ENCODE measurements around the gene GALK1.

The GALK1 gene

GRCh38 chr17:75776386-75777295, 11.6 kb upstream of the GALK1 start:
- TF ChIP-seq, protein P1, sequence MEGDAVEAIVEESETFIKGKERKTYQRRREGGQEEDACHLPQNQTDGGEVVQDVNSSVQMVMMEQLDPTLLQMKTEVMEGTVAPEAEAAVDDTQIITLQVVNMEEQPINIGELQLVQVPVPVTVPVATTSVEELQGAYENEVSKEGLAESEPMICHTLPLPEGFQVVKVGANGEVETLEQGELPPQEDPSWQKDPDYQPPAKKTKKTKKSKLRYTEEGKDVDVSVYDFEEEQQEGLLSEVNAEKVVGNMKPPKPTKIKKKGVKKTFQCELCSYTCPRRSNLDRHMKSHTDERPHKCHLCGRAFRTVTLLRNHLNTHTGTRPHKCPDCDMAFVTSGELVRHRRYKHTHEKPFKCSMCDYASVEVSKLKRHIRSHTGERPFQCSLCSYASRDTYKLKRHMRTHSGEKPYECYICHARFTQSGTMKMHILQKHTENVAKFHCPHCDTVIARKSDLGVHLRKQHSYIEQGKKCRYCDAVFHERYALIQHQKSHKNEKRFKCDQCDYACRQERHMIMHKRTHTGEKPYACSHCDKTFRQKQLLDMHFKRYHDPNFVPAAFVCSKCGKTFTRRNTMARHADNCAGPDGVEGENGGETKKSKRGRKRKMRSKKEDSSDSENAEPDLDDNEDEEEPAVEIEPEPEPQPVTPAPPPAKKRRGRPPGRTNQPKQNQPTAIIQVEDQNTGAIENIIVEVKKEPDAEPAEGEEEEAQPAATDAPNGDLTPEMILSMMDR (IDR thresholded peaks at IDR 0.05; ENCODE audit: insufficient read depth, low read length, poor library complexity, severe bottlenecking), result no peak
- no peak for TF ChIP-seq EZH2phosphoT487 (conservative IDR thresholded peaks at IDR 0.05; ENCODE audit: low read length)

DNA sequence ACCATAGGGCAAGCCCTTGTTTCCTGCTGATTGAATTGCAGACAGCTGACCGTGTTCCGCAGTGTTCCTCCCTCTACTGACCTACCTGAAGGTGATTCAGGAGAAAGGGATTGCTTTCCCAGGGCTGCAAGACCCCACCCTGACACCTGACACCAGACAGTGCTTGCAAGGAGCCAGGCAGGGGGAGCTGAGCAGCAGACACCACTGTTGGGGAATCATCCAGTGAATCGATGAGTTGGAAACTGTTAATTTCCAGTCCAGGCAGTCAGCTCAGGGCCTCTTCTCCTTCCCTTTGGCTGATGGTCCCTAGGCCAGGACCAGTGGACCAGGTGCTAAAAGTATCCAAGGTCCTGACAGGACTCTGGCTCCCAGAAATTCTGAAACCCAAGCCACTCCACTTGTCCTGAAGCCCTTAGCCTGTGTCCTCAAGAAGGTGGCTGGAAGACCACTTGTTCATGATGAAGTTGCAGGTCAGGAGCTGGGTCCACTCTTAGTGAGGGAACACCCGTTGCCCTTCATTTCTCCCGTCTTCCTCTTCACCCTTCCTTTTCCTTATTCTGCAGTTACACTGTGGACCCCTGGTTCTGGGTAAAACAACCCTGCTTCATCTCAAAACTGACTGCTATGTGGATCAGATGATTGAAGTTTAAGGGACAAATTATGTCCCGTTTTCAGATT, 10.1 kb upstream of the GALK1 start:
- Histone ChIP-seq H3K9me2 (replicated peaks; ENCODE audit: insufficient read depth, low read length) (no peaks in the 10 kb centered on the region), H3K27me3 (ENCODE audit: low read length) (no peaks in the 10 kb centered on the region), H2AFZ (ENCODE audit: low read depth, low read length, severe bottlenecking) (no peak overlapping the region), H3K9me3 (ENCODE audit: insufficient read depth, low read length) (no peaks in the 10 kb centered on the region), H3K9ac (ENCODE audit: low read length) (no peak overlapping the region), H4K20me1 (ENCODE audit: low read depth, low read length) (peaks cover 20% of the 10 kb centered on the region), H3K27ac (ENCODE audit: low read depth, low read length) (no peak overlapping the region), H3K79me2 (ENCODE audit: insufficient read depth, low read length) (peaks cover 22% of the 10 kb centered on the region), H3F3A (ENCODE audit: insufficient read depth) (peaks cover 36% of the 10 kb centered on the region), H3K4me3 (ENCODE audit: insufficient read depth, low read length, poor library complexity, severe bottlenecking) (no peak overlapping the region), H3K36me3 (ENCODE audit: low read length) (peaks cover 18% of the 10 kb centered on the region), H3K4me2 (ENCODE audit: low read depth, low read length, poor library complexity, severe bottlenecking) (no peak overlapping the region)
- TF ChIP-seq EZH2phosphoT487 (conservative IDR thresholded peaks at IDR 0.05; ENCODE audit: low read length), result no peak
- TF ChIP-seq, protein P1 (IDR thresholded peaks at IDR 0.05; ENCODE audit: insufficient read depth, low read length, poor library complexity, severe bottlenecking), result no peak

More at GRCh38 chr17:75776386-75777295, 11.6 kb upstream of the GALK1 start:
- no peak overlapping the region for H3K27ac ChIP-seq (ENCODE audit: low read depth, low read length)
- no peak overlapping the region for H3K4me3 ChIP-seq (ENCODE audit: insufficient read depth, low read length, poor library complexity, severe bottlenecking)
- H3F3A ChIP-seq (ENCODE audit: insufficient read depth), result peaks cover 42% of the 10 kb centered on the region
- H3K36me3 ChIP-seq (ENCODE audit: low read length), result peaks cover 18% of the 10 kb centered on the region
- H3K9me2 ChIP-seq (replicated peaks; ENCODE audit: insufficient read depth, low read length), result no peaks in the 10 kb centered on the region
- H2AFZ ChIP-seq (ENCODE audit: low read depth, low read length, severe bottlenecking), result no peak overlapping the region
- peaks cover 20% of the 10 kb centered on the region for H4K20me1 ChIP-seq (ENCODE audit: low read depth, low read length)
- no peaks in the 10 kb centered on the region for H3K27me3 ChIP-seq (ENCODE audit: low read length)
- 0 out of 2 replicates have a peak, but pooled peaks cover 3% of the 10 kb centered on the region for H3K9me3 ChIP-seq (ENCODE audit: insufficient read depth, low read length)
- no peak overlapping the region for H3K9ac ChIP-seq (ENCODE audit: low read length)
- H3K4me2 ChIP-seq (ENCODE audit: low read depth, low read length, poor library complexity, severe bottlenecking), result peak overlapping the region; percentile 70
- peaks cover 22% of the 10 kb centered on the region for H3K79me2 ChIP-seq (ENCODE audit: insufficient read depth, low read length)

GRCh38 chr17:75774471-75774990, 9.5 kb upstream of the GALK1 start:
- H3K9me3 ChIP-seq (ENCODE audit: insufficient read depth, low read length), result no peaks in the 10 kb centered on the region
- no peak overlapping the region for H3K9ac ChIP-seq (ENCODE audit: low read length)
- peaks cover 36% of the 10 kb centered on the region for H3F3A ChIP-seq (ENCODE audit: insufficient read depth)
- peaks cover 22% of the 10 kb centered on the region for H3K79me2 ChIP-seq (ENCODE audit: insufficient read depth, low read length)
- H3K9me2 ChIP-seq (replicated peaks; ENCODE audit: insufficient read depth, low read length), result no peaks in the 10 kb centered on the region
- H4K20me1 ChIP-seq (ENCODE audit: low read depth, low read length), result peaks cover 20% of the 10 kb centered on the region
- H3K4me3 ChIP-seq (ENCODE audit: insufficient read depth, low read length, poor library complexity, severe bottlenecking), result no peak overlapping the region
- no peak overlapping the region for H3K27ac ChIP-seq (ENCODE audit: low read depth, low read length)
- no peaks in the 10 kb centered on the region for H3K27me3 ChIP-seq (ENCODE audit: low read length)
- peaks cover 18% of the 10 kb centered on the region for H3K36me3 ChIP-seq (ENCODE audit: low read length)
- TF ChIP-seq, protein P1 (IDR thresholded peaks at IDR 0.05; ENCODE audit: insufficient read depth, low read length, poor library complexity, severe bottlenecking), result no peak
- no peak for TF ChIP-seq EZH2phosphoT487 (conservative IDR thresholded peaks at IDR 0.05; ENCODE audit: low read length)
- no peak overlapping the region for H3K4me2 ChIP-seq (ENCODE audit: low read depth, low read length, poor library complexity, severe bottlenecking)
- no peak overlapping the region for H2AFZ ChIP-seq (ENCODE audit: low read depth, low read length, severe bottlenecking)

Measured in SU-DHL-6 (cell line).